ENCODE data around the gene IMPA2.

The IMPA2 gene

GRCh38 chr18:12009581-12010140, 28.4 kb downstream of the IMPA2 start:
- DNase-seq, result no peak

GRCh38 chr18:12010187-12010802, 29.0 kb downstream of the IMPA2 start:
- DNase-seq, result no peak

- DNase-seq, result no peak
These were observed 30.1 kb downstream of the IMPA2 start for GRCh38 chr18:12011199-12011956.

GRCh38 chr18:12011957-12012549, 30.7 kb downstream of the IMPA2 start:
- DNase-seq, result no peak

GRCh38 chr18:12012697-12013096, 31.4 kb downstream of the IMPA2 start:
- no peak for DNase-seq

GRCh38 chr18:12013186-12013916, 32.0 kb downstream of the IMPA2 start:
- no peak for DNase-seq

GRCh38 chr18:12014086-12014485, 32.8 kb downstream of the IMPA2 start:
- DNase-seq, result no peak

- no peak for DNase-seq
These were observed 33.5 kb downstream of the IMPA2 start for GRCh38 chr18:12014521-12015415.

- DNase-seq, result no peak
These were observed 34.2 kb downstream of the IMPA2 start for GRCh38 chr18:12015416-12016062.

- DNase-seq, result no peak
These were observed 35.8 kb downstream of the IMPA2 start for GRCh38 chr18:12017081-12017480.

- DNase-seq, result no peak
These were observed 37.6 kb downstream of the IMPA2 start for GRCh38 chr18:12018861-12019260.

GRCh38 chr18:12021077-12021476, 39.8 kb downstream of the IMPA2 start:
- no peak for DNase-seq

GRCh38 chr18:12021596-12021995, 40.3 kb downstream of the IMPA2 start:
- no peak for DNase-seq

- no peak for DNase-seq
These were observed 42.1 kb downstream of the IMPA2 start for GRCh38 chr18:12023375-12023774.

- no peak for DNase-seq
These were observed 45.3 kb downstream of the IMPA2 start for GRCh38 chr18:12026562-12026961.

- no peak for DNase-seq
These were observed 45.7 kb downstream of the IMPA2 start for GRCh38 chr18:12027046-12027445.

GRCh38 chr18:12027480-12027879, 46.2 kb downstream of the IMPA2 start:
- DNase-seq, result no peak

GRCh38 chr18:12028040-12028628, 46.8 kb downstream of the IMPA2 start:
- no peak for DNase-seq

- DNase-seq, result no peak
These were observed 47.4 kb downstream of the IMPA2 start for GRCh38 chr18:12028674-12029073.

GRCh38 chr18:12029786-12030584, 48.7 kb downstream of the IMPA2 start:
- no peak for DNase-seq

Measured in GDM1 (cell line).